Progenitor cell of endocrine pancreas (in vitro differentiated cells): ENCODE results near the gene BTNL3. TPM values are rescaled to one million over a fixed set of nuclear protein-coding genes. Genes with fewer than 3 reads are reported as not detected.
"Not testable (repeated sequence)": the region's sequence is repeated elsewhere in the genome, so short reads cannot be mapped to it uniquely, and the experiment has no call there.

Experiments
- DNase-seq: peaks from one replicate; pipeline ENCODE4 v3.0.0; 2021; ENCODE audit warnings: low spot score; ENCODE audit not compliant: unreplicated experiment
- H3K27ac Mint-ChIP-seq: 2 replicates; pipeline ENCODE4 v1.8.0; 2021; ENCODE audit warnings: mild to moderate bottlenecking, moderate library complexity, mixed read lengths
- H3K27me3 Mint-ChIP-seq: 2 replicates; pipeline ENCODE4 v1.8.0; 2021; ENCODE audit warnings: mixed read lengths
- H3K36me3 Mint-ChIP-seq: 2 replicates; pipeline ENCODE4 v1.8.0; 2022; ENCODE audit warnings: mixed read lengths; ENCODE audit not compliant: insufficient read depth
- H3K4me1 Mint-ChIP-seq: 2 replicates; pipeline ENCODE4 v1.8.0; 2021; ENCODE audit warnings: low read depth, mixed read lengths
- H3K4me3 Mint-ChIP-seq: 2 replicates; pipeline ENCODE4 v1.8.0; 2021; ENCODE audit warnings: low read depth, mild to moderate bottlenecking, moderate library complexity, mixed read lengths
- H3K9me3 Mint-ChIP-seq: 2 replicates; pipeline ENCODE4 v1.8.0; 2021; ENCODE audit warnings: low read depth, mixed read lengths
- total RNA-seq: library from RNA; stranded (reverse); gene quantifications from 2 replicates; pipeline ENCODE4 v1.2.1, GENCODE V29; 2021
- TF ChIP-seq, protein P1 (sequence below): fragments of 200-600 bp; sonication (generic); IDR thresholded peaks from one replicate; pipeline ENCODE4 v1.5.0; 2021; ENCODE audit warnings: antibody characterized with exemption, mild to moderate bottlenecking; ENCODE audit not compliant: unreplicated experiment

The BTNL3 gene
- total RNA-seq, 1 donor from 2014 or later = not detected

DNA sequence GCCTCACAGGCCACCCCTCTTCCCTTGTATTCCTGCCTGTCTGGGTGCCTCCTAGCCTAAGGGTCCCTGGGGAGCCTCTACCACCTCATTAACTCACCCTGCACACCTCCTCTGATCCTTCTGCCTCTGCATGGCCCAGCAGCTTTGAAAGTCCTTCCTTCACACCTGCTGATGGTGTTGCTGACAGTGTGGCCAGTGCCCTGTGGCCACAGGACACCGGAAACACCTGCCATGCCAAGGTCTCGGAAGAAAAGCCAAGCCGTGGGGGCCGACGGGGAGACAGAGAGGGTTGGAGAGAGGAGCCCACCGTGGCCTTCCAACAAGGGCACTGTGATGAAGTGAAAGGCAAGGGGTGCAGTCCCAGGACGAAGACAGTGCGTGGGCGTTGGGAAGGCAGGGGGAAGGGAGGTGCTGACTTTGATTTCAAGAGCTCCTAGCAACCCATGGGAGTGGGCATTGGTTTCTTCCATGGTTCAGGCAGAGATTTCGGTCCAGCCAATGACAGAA is 55.5 kb downstream of the BTNL3 start:
- H3K4me1 Mint-ChIP-seq = no peaks in the 10 kb centered on the region
- TF ChIP-seq, protein P1, sequence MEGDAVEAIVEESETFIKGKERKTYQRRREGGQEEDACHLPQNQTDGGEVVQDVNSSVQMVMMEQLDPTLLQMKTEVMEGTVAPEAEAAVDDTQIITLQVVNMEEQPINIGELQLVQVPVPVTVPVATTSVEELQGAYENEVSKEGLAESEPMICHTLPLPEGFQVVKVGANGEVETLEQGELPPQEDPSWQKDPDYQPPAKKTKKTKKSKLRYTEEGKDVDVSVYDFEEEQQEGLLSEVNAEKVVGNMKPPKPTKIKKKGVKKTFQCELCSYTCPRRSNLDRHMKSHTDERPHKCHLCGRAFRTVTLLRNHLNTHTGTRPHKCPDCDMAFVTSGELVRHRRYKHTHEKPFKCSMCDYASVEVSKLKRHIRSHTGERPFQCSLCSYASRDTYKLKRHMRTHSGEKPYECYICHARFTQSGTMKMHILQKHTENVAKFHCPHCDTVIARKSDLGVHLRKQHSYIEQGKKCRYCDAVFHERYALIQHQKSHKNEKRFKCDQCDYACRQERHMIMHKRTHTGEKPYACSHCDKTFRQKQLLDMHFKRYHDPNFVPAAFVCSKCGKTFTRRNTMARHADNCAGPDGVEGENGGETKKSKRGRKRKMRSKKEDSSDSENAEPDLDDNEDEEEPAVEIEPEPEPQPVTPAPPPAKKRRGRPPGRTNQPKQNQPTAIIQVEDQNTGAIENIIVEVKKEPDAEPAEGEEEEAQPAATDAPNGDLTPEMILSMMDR = no peak
- no peak for DNase-seq
- no peaks in the 10 kb centered on the region for H3K9me3 Mint-ChIP-seq
- H3K4me3 Mint-ChIP-seq = no peak overlapping the region
- H3K27ac Mint-ChIP-seq = no peak overlapping the region
- H3K36me3 Mint-ChIP-seq = no peaks in the 10 kb centered on the region
- H3K27me3 Mint-ChIP-seq = peaks cover 46% of the 10 kb centered on the region

DNA sequence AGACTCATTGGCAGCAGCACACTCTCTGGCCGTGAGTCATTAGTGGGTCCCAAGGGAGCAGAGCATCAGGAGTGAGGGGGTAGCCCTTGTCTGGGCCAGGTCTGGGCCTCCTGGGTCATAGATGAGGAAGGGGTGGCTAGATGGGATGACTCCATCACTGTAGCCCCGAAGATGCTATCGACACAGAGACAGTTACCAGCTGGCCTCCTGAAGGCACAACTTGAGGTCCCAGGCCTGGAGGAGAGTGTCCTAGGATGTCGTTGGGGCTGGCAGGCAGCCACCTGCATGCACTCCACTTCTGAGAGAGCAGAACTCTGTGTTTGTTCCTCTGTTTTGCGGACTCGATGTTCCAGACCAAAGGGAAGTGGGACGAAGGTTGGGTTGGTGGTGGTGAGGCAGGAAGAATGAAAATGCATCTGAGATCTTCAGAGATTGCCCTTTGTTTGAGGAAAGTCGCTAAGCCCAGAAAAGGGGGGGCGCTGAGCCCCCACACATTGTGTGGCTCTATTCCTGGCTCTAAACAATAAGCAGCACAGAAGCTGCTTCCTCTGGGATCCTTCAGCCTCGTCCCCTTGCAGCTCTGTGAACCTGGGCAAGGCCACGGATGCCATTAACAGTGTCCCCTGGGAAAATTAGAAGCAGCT is 56.1 kb downstream of the BTNL3 start:
- Mint-ChIP-seq H3K4me3 (no peak overlapping the region), H3K27me3 (peaks cover 47% of the 10 kb centered on the region), H3K36me3 (no peaks in the 10 kb centered on the region), H3K27ac (no peak overlapping the region), H3K4me1 (no peaks in the 10 kb centered on the region), H3K9me3 (no peaks in the 10 kb centered on the region)
- TF ChIP-seq, protein P1 = no peak
- no peak for DNase-seq

DNA sequence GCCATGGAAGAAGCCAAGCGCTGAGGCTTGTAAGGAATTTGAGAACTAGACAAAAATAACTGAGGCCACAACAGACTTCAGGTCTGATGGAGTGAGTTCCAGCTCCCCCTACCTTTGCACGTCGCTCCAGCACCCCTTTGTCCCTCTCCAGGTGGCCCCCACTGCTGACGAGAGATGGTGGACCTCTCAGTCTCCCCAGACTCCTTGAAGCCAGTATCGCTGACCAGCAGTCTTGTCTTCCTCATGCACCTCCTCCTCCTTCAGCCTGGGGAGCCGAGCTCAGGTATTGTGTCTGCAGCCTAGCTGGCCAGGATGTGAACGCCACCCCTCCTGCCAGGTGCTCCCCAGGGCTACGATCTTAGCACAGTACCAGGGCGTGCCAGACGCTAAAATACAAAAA is 56.7 kb downstream of the BTNL3 start:
- Mint-ChIP-seq H3K4me3 (no peak overlapping the region), H3K4me1 (no peaks in the 10 kb centered on the region), H3K27me3 (peaks cover 47% of the 10 kb centered on the region), H3K9me3 (no peaks in the 10 kb centered on the region), H3K36me3 (no peaks in the 10 kb centered on the region), H3K27ac (no peak overlapping the region)
- TF ChIP-seq, protein P1 = no peak
- DNase-seq = no peak

DNA sequence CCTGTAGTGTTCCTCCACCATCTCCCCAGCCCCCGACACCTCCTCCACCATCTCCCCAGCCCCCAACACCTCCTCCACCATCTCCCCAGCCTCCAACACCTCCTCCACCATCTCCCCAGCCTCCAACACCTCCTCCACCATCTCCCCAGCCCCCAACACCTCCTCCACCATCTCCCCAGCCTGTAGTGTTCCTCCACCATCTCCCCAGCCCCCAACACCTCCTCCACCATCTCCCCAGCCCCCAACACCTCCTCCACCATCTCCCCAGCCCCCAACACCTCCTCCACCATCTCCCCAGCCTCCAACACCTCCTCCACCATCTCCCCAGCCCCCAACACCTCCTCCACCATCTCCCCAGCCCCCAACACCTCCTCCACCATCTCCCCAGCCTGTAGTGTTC is 57.2 kb downstream of the BTNL3 start:
- H3K9me3 Mint-ChIP-seq, H3K4me1 Mint-ChIP-seq, H3K36me3 Mint-ChIP-seq, H3K27ac Mint-ChIP-seq, H3K4me3 Mint-ChIP-seq, DNase-seq: not testable (repeated sequence)
- peaks cover 47% of the 10 kb centered on the region for H3K27me3 Mint-ChIP-seq

DNA sequence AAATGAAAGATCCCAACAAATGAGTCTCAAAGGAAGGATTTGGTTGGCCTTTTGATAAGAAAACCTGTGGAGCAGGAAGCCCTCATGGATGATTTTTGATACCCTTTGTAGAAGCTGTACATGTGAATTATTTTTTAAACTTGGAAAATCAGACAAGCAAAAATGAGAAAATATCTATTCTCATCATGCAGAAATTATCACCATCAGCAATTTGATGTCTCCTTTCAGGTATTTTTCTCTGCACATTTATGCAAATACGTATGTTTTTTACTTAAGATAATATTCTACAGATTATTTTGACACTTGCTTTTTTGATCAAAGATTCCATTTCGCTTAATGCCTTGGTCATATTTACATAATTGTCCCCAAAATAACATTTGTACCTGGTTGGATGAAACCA is 58.6 kb downstream of the BTNL3 start:
- no peaks in the 10 kb centered on the region for H3K4me1 Mint-ChIP-seq
- no peak for DNase-seq
- TF ChIP-seq, protein P1 = no peak
- H3K9me3 Mint-ChIP-seq = no peaks in the 10 kb centered on the region
- no peaks in the 10 kb centered on the region for H3K36me3 Mint-ChIP-seq
- H3K4me3 Mint-ChIP-seq = no peak overlapping the region
- no peak overlapping the region for H3K27ac Mint-ChIP-seq
- H3K27me3 Mint-ChIP-seq = peaks cover 48% of the 10 kb centered on the region

DNA sequence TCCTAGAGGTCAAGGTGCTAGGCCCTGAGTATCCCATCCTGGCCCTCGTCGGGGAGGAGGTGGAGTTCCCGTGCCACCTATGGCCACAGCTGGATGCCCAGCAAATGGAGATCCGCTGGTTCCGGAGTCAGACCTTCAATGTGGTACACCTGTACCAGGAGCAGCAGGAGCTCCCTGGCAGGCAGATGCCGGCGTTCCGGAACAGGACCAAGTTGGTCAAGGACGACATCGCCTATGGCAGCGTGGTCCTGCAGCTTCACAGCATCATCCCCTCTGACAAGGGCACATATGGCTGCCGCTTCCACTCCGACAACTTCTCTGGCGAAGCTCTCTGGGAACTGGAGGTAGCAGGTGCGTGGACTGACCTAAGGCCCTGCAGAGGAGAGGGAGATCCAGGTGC is 59.3 kb downstream of the BTNL3 start:
- no peak for DNase-seq
- H3K27me3 Mint-ChIP-seq = peaks cover 45% of the 10 kb centered on the region
- no peaks in the 10 kb centered on the region for H3K9me3 Mint-ChIP-seq
- TF ChIP-seq, protein P1 = no peak
- H3K36me3 Mint-ChIP-seq = no peaks in the 10 kb centered on the region
- H3K4me1 Mint-ChIP-seq = no peaks in the 10 kb centered on the region
- H3K4me3 Mint-ChIP-seq = no peak overlapping the region
- no peak overlapping the region for H3K27ac Mint-ChIP-seq
